ENCODE measurements around the gene ATAD1.

DNA sequence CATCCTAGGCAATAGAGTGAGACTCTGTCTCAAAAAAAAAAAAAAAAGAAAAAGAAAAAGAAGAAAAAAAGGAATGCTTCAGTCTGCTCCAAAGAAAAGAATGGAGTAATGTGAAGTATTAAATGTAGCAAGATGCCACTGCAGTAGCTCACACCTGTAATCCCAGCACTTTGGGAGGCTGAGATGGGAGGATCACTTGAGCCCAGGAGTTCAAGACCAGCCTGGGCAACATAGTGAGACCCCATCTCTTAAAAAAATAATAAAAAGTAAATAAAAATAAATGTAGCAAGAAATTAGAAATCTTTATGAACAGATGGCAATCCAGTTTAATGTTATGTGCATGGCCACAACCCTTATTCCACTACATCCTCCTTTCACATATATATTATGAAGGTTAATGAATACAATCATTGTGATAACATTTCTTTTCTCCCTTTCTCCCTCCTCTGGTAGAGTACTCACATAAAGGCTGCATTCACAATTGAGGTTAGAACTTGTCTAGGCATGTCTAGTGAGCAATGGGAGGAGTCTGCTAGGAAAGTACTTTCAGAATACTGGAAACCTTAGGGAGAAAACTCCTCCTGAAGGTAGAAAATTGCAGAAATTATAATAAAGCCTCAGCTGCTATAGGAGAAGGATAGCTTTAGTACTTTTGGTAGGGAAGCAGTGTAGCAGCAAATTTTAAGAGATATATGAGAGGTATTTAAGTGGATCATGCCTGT lies 24.9 kb upstream of the ATAD1 start:
- TF ChIP-seq, protein P1, sequence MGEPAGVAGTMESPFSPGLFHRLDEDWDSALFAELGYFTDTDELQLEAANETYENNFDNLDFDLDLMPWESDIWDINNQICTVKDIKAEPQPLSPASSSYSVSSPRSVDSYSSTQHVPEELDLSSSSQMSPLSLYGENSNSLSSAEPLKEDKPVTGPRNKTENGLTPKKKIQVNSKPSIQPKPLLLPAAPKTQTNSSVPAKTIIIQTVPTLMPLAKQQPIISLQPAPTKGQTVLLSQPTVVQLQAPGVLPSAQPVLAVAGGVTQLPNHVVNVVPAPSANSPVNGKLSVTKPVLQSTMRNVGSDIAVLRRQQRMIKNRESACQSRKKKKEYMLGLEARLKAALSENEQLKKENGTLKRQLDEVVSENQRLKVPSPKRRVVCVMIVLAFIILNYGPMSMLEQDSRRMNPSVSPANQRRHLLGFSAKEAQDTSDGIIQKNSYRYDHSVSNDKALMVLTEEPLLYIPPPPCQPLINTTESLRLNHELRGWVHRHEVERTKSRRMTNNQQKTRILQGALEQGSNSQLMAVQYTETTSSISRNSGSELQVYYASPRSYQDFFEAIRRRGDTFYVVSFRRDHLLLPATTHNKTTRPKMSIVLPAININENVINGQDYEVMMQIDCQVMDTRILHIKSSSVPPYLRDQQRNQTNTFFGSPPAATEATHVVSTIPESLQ (CRISPR knock-in tag; IDR thresholded peaks at IDR 0.05): no peak
- TF ChIP-seq, protein P2, sequence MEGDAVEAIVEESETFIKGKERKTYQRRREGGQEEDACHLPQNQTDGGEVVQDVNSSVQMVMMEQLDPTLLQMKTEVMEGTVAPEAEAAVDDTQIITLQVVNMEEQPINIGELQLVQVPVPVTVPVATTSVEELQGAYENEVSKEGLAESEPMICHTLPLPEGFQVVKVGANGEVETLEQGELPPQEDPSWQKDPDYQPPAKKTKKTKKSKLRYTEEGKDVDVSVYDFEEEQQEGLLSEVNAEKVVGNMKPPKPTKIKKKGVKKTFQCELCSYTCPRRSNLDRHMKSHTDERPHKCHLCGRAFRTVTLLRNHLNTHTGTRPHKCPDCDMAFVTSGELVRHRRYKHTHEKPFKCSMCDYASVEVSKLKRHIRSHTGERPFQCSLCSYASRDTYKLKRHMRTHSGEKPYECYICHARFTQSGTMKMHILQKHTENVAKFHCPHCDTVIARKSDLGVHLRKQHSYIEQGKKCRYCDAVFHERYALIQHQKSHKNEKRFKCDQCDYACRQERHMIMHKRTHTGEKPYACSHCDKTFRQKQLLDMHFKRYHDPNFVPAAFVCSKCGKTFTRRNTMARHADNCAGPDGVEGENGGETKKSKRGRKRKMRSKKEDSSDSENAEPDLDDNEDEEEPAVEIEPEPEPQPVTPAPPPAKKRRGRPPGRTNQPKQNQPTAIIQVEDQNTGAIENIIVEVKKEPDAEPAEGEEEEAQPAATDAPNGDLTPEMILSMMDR (IDR thresholded peaks at IDR 0.05): no peak
- TF ChIP-seq, protein P3, sequence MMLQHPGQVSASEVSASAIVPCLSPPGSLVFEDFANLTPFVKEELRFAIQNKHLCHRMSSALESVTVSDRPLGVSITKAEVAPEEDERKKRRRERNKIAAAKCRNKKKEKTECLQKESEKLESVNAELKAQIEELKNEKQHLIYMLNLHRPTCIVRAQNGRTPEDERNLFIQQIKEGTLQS (CRISPR knock-in tag; conservative IDR thresholded peaks at IDR 0.05): no peak
- TF ChIP-seq, protein P4, sequence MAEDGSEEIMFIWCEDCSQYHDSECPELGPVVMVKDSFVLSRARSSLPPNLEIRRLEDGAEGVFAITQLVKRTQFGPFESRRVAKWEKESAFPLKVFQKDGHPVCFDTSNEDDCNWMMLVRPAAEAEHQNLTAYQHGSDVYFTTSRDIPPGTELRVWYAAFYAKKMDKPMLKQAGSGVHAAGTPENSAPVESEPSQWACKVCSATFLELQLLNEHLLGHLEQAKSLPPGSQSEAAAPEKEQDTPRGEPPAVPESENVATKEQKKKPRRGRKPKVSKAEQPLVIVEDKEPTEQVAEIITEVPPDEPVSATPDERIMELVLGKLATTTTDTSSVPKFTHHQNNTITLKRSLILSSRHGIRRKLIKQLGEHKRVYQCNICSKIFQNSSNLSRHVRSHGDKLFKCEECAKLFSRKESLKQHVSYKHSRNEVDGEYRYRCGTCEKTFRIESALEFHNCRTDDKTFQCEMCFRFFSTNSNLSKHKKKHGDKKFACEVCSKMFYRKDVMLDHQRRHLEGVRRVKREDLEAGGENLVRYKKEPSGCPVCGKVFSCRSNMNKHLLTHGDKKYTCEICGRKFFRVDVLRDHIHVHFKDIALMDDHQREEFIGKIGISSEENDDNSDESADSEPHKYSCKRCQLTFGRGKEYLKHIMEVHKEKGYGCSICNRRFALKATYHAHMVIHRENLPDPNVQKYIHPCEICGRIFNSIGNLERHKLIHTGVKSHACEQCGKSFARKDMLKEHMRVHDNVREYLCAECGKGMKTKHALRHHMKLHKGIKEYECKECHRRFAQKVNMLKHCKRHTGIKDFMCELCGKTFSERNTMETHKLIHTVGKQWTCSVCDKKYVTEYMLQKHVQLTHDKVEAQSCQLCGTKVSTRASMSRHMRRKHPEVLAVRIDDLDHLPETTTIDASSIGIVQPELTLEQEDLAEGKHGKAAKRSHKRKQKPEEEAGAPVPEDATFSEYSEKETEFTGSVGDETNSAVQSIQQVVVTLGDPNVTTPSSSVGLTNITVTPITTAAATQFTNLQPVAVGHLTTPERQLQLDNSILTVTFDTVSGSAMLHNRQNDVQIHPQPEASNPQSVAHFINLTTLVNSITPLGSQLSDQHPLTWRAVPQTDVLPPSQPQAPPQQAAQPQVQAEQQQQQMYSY (CRISPR knock-in tag; IDR thresholded peaks at IDR 0.05): no peak
- TF ChIP-seq ESRRA (CRISPR knock-in tag; IDR thresholded peaks at IDR 0.05; ENCODE audit: borderline replicate concordance) (no peak), CREM (CRISPR knock-in tag; IDR thresholded peaks at IDR 0.05) (no peak), NFATC4 (CRISPR knock-in tag; IDR thresholded peaks at IDR 0.05) (no peak)
- TF ChIP-seq, protein P5, sequence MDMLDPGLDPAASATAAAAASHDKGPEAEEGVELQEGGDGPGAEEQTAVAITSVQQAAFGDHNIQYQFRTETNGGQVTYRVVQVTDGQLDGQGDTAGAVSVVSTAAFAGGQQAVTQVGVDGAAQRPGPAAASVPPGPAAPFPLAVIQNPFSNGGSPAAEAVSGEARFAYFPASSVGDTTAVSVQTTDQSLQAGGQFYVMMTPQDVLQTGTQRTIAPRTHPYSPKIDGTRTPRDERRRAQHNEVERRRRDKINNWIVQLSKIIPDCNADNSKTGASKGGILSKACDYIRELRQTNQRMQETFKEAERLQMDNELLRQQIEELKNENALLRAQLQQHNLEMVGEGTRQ (CRISPR knock-in tag; IDR thresholded peaks at IDR 0.05): no peak
- TF ChIP-seq, protein P6, sequence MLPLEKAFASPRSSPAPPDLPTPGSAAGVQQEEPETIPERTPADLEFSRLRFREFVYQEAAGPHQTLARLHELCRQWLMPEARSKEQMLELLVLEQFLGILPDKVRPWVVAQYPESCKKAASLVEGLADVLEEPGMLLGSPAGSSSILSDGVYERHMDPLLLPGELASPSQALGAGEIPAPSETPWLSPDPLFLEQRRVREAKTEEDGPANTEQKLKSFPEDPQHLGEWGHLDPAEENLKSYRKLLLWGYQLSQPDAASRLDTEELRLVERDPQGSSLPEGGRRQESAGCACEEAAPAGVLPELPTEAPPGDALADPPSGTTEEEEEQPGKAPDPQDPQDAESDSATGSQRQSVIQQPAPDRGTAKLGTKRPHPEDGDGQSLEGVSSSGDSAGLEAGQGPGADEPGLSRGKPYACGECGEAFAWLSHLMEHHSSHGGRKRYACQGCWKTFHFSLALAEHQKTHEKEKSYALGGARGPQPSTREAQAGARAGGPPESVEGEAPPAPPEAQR (CRISPR knock-in tag; IDR thresholded peaks at IDR 0.05): no peak

Data from WTC11 (cell line).